Measurements from ENCODE around the gene SCART1.

Gene SCART1

GRCh38 chr10:133471300-133472109 lies 17.8 kb downstream of the SCART1 start:
- no peak for DNase-seq (ENCODE audit: extremely low spot score)
- CTCF ChIA-PET: no interaction called here
- no peak for TF ChIP-seq CTCF (IDR thresholded peaks at IDR 0.05; ENCODE audit: control extremely low read depth, extremely low read depth, low read depth, missing control alignments)
- POLR2A ChIA-PET: no interaction called here

GRCh38 chr10:133473270-133473669 lies 19.5 kb downstream of the SCART1 start:
- ChIA-PET CTCF (no interaction called here), POLR2A (no interaction called here)
- no peak for DNase-seq (ENCODE audit: extremely low spot score)

GRCh38 chr10:133474027-133474426 lies 20.3 kb downstream of the SCART1 start:
- no peak for TF ChIP-seq CTCF (IDR thresholded peaks at IDR 0.05; ENCODE audit: control extremely low read depth, extremely low read depth, low read depth, missing control alignments)
- CTCF ChIA-PET: no interaction called here
- POLR2A ChIA-PET: no interaction called here
- DNase-seq (ENCODE audit: extremely low spot score): no peak

More at GRCh38 chr10:133473270-133473669, 19.5 kb downstream of the SCART1 start:
- TF ChIP-seq CTCF (IDR thresholded peaks at IDR 0.05; ENCODE audit: control extremely low read depth, extremely low read depth, low read depth, missing control alignments): no peak

GRCh38 chr10:133474665-133475424 lies 21.1 kb downstream of the SCART1 start:
- ChIA-PET CTCF (no interaction called here), POLR2A (no interaction called here)
- peak; percentile 10 for DNase-seq (ENCODE audit: extremely low spot score)

GRCh38 chr10:133475425-133475734 lies 21.6 kb downstream of the SCART1 start:
- peak; percentile 13 for DNase-seq (ENCODE audit: extremely low spot score)
- no peak for TF ChIP-seq CTCF (IDR thresholded peaks at IDR 0.05; ENCODE audit: control extremely low read depth, extremely low read depth, low read depth, missing control alignments)
- CTCF ChIA-PET: no interaction called here
- POLR2A ChIA-PET: no interaction called here

More at GRCh38 chr10:133474665-133475424, 21.1 kb downstream of the SCART1 start:
- TF ChIP-seq CTCF (IDR thresholded peaks at IDR 0.05; ENCODE audit: control extremely low read depth, extremely low read depth, low read depth, missing control alignments): no peak

- TF ChIP-seq CTCF (IDR thresholded peaks at IDR 0.05; ENCODE audit: control extremely low read depth, extremely low read depth, low read depth, missing control alignments): no peak
- POLR2A ChIA-PET: no interaction called here
- DNase-seq (ENCODE audit: extremely low spot score): peak; percentile 13
- CTCF ChIA-PET: interaction anchor here (1.0 kb wide), 1 partner anchor 147 kb away, joined by 4 read pairs; no protein-coding TSS in a partner anchor
These were observed 22.3 kb downstream of the SCART1 start for GRCh38 chr10:133475821-133476640.

Measured in GM10248 (cell line).